HG03159 (cell line): ENCODE measurements around the gene GGACT.

Experiments used
- ATAC-seq: cut with Tn5 transposase; IDR thresholded peaks from one replicate; pipeline ENCODE4 v1.9.1; 2021; ENCODE audit warnings: mild to moderate bottlenecking, moderate library complexity; ENCODE audit not compliant: unreplicated experiment

Gene GGACT

DNA sequence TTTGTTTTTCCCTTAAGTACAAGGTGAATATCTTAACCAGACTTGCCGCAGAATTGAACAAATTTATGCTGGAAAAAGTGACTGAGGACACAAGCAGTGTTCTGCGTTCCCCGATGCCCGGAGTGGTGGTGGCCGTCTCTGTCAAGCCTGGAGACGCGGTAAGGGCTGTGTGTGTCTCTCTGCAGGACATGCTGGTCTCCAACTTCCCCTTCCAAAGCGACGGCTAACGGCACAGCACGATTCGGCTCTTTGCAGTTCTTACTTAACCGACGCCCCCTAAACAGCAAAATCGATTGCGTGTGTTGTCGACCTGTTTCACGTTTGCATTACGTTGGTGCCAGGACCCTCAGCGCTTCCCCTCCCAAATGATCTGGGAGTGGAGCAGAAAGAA is 73.2 kb downstream of the GGACT start:
- no peak for ATAC-seq

DNA sequence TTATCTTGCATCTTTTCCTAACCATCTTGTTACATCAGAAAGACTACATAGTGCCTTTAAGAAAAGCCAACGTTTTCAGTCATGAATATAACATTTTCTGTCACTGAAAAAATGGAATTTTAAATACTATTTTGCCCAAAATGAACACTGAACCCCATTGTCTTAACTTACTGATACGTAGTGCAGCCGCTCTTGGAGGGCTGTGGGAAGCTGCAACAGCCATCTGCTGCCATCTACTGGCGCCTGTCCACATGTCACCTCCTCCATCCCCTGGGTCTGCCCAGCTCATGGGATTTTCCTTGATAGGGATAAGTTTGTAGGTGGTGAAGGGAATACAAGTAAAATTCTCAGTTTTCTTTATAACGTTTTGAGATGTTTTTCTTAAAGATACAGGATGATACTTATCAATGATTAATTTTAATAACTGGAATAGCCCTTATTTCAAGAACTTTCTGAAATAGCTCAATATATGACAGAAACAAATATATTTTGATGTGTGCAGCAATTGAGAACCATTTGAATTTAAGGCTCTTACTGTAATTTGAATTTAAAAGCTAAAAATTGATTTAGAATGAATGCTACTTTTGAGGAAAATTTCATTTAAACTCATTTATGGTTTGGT is 73.7 kb downstream of the GGACT start:
- peak; percentile 96 for ATAC-seq

DNA sequence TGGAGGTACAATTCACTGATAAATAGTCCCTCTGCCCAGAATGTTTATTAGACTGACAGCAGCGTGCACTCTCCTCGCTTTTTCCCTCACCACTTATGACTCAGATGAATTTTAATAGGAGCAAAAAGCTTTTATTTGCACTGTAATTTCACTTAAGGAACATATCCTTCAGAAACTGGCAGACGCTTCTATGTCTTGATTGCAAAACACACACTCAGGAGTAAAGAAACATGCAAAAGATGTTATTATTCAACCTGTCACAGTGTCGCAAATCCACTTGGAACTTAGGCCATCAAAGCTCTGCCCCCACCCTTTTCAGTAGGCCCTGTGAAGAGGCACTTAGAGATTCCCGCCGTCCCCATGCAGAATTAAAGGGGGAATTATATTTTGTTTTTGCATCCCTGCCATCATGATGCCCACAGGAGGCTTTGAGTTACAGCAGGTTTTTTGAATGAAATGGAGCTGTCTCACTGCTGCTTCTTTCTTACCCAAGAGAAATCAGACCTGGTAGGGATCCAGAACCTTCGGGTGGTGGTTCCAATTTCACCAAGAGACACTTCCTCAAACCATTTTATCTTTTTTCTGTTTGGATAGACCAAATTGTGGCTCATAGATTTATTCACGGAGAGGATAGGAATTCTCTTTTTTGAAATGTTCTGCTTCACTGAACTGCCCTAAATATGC is 74.5 kb downstream of the GGACT start:
- ATAC-seq, result no peak

DNA sequence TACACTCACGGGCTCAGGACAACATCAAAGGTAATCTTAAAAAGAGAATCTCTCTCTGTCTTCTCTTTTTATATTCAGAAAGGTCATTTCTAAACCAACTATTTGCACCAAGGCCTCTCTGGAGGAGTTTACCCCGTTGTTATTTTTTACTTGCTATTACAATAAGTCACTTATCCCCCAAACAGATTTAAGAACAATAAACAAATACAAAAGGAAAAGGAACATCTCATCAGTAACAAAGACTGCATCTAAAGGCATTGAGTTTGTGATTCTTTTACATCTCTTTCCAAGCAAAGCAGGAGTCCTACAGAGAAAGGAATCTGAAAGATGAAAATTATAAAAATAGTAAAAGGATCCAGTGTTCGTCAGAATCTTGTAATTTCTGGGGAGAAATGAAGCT is 75.4 kb downstream of the GGACT start:
- ATAC-seq, result no peak

DNA sequence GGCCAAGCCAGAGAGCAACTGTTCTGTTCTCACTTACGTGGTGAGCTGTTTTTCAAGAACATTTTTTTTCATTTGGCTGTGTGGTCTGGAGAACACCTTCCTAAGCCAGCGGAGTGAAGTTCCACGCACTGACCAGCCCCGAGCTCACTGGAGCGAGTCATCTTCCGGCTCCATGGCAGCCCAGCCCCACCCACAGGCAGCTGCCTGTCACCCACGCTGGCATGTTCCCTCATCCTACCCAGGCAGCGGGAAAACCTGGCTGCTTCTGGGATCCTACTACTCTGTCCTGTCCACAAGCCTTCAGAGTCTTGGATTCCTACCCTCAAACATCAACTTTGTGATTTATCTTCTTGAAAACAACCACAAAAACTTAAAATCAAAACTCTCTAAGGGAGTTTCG is 76.2 kb downstream of the GGACT start:
- no peak for ATAC-seq

DNA sequence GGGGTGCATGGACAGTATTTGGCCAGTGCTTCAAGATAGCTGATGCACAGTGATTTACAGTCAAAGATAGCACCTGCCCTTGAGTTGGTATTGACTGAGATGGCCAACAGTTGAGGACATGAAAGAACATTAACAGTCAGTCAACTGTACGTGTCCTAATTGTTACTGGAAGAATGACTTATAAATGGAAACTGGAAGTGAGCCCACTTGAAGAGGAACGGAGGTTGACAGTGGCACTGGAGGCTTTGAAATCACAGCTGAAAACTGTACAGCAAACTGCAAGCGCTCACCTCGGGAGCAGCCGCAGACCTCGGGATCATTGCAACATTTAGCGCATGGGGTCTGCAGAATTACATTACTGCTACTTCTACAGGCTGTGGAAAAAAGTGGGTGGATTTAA is 77.1 kb downstream of the GGACT start:
- ATAC-seq, result no peak

DNA sequence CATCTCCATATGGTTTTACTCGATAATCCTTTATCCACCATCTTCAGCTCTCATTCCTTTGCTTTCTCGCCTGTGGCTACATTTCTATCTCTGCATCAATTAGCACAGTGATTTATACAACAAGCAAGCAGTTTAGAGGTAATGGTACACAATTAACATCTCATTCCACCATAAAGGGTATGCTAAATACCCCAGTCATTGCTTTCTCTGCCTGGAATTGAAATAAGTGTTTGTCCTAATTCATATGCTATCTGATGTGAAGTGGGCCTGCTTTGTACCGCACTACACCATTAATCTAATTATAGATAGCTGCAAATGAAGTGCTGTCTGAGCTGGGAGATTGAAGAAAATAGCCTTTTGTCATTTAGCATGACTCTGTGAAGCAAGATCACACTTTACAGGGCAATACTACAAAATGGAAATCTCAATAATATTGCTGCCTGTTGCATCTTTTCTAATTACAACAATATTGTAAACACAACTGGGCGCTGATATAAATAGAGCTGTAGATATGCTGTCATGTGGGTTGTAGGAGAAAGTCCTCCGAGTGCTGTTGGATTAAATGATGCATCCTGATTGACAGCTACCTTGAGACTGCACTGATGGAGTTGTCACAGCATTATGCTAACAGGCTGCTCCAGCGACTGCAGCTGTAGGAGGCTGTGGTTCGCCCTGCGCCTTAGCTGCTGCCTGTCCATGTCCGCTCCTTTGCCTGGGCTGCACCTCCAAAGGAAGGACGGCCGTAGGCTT is 78.2 kb downstream of the GGACT start:
- ATAC-seq, result no peak

DNA sequence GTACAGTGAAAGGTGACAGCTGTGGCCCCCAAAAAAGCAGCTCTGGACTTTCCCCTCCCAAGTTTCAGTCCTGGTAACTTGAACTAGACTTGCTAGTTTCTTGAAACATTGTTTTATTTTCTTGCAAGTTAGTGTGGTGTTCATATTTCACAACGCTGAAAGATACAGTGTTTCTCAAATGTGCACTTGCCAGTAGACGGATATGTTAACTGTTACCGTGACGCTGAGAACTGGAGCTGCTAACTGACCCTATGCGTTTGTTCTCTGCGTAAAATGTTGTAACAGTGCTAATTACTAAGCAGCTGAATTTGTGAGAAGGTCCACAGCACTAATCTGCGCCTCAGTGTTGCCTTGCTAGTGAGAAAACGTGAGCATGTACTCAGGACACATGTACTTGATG is 79.6 kb downstream of the GGACT start:
- ATAC-seq, result no peak

DNA sequence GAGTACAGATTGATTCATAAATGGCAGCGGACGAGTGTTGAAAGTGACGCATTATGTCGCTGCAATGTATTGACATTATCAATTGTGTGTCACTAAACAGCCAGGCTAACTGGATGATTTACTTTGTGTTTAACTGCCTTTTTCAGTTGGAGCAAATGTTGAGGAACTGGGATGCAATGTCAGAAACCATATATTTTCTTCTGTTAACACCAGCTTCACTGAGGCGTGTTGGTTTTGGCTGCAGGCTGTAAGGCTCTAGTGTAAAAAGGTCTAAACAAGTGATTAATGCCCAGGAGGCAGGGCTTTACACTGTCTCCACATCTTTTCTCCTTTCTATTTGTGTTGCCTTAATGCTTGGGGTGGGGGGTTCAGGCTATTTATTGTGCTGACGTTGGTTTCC is 80.1 kb downstream of the GGACT start:
- ATAC-seq, result no peak

DNA sequence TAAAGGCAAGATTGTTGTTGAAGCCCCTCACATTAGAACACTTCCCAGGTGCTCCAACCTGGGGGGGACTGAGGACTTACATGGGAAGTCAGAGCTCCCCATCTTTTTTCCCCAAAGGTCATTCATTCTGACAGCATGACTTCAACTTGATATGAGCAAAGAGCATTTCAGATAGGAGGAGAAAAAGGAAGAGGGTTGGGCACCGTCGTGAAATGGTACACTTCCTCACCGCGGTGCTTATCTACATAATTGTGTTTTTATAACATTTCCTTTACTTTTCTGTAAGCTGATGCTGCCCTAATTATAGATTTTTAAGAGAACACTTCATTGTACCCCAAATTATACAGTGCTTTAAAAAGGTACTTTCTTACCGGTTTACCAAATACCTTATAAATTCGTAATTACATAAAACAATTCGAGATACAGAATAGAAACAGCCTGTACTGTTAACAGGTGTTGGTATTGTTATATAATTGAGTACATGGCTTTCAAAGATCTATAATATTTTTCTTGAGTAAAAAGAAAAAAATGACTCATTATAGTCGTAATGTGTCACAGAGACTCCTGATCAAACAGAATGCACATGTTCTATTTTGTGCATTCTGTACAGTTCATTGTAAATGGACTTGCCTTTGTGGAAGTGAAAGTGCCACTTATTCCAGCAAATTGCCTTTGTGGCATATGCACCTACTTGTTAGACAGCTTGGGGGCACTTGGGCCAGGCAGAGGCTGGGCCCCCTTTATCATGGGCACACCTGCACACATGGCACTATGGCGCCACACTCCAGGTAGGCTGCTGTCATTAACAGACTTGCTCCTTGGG is 81.8 kb downstream of the GGACT start:
- ATAC-seq, result no peak

DNA sequence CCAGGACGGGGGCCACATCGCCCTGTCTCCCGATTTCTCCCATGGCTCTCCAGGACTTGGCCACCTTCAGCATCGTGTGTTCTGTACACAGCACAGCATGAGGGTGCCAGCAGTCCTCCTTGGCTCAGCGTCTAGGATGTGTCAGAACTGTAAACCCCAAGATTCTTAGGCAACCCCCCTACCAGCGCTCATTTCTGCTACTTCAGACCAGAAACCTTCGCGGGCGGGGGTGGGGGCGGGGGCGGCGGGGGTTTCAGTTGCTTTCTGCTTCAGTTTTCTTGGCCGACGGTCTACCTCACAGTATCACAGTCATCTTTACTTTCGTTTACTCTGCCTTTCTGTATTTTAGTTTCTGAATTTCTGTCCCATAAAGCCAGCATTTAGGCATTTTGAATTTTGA is 82.4 kb downstream of the GGACT start:
- ATAC-seq, result peak; percentile 71

DNA sequence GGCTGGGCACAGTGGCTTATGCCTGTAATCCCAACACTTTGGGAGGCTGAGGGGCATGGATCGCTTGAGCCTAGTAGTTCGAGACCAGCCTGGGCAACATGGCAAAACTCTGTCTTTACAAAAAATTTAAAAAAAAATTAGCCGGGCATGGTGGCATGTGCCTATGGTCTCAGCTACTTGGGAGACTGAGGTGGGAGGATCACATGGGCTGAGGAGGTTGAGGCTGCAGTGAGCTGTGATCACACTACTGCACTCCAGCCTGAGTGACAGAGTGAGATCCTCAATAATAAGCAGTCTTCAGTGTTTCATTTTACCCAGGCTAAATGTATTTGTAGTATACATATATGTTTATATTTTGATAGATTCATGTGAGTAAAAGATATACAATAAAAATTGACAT is 85.0 kb downstream of the GGACT start:
- no peak for ATAC-seq

DNA sequence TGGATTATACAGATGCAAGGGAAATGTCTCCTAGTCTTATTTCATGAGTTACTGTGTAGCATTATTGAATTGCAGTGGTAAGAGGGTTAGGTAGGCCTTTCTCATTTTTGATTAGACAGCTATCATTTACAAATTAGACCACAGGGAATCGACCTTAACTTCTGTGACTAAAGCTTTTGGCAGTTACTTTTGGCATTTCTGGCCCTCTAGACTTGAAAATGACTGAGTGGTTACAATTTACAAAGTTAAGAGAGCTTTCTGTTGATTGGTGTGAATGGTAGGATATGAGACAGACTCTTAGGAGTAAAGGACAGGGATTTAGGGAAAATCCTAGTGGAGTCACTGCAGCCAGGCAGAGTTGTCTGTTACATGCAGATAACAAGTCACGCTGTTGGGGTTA is 86.1 kb downstream of the GGACT start:
- no peak for ATAC-seq

DNA sequence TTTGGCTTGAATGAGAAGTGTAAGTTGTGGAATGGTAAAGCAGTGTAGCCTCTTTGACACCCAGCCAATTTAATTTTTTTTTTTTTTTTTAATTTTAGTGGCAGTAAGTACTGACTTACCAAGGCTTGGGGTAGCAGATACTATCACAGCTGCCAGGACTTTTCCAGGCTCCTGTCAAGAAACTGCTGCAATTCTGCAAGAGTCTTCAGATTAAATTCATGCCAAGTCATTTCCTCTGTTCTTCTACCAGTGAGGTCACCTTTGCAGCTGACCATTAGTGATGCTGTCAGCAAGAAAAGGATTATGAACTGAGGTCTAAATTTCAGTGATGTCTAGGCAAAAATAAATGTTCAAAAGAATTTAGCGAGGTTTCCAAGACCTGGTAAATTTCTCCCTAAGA is 91.2 kb downstream of the GGACT start:
- ATAC-seq, result no peak

DNA sequence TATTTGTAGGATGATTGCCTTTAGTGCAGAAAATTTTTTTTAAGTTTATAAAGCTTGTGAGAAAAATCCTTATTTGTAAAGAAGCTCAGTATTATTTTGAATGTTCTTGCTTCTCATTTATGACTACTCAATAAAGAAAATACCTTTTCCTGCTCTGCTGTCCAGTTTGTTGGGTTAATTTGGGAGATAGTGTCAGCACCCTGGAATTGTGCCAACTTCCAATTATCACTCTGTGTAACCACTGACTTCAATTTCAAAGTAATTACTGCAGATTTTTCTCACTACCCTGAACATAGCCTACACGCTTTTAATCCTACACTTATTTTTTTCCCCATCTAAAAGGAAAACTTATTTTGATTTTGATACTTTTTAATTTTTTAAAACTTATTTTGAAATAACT is 93.1 kb downstream of the GGACT start:
- ATAC-seq, result no peak

DNA sequence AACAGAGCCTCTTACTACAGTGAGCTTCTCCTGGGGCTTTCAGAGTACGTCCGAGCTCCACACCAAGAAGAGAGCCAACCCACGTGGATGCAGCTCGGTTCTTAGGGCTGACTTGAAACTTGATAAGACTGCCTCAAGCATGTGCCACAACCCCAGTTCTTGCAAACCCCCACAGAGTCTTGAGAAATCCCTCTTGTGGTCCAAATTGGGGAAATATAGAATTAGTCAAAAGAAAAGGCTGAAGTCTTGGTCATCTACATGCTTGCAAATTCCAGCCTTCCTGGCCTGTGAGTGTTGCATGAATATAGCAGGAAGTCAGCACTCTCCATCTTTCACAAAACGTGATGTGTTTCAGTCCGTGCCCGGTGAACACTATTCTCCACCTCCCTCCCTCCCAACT is 95.2 kb downstream of the GGACT start:
- no peak for ATAC-seq

DNA sequence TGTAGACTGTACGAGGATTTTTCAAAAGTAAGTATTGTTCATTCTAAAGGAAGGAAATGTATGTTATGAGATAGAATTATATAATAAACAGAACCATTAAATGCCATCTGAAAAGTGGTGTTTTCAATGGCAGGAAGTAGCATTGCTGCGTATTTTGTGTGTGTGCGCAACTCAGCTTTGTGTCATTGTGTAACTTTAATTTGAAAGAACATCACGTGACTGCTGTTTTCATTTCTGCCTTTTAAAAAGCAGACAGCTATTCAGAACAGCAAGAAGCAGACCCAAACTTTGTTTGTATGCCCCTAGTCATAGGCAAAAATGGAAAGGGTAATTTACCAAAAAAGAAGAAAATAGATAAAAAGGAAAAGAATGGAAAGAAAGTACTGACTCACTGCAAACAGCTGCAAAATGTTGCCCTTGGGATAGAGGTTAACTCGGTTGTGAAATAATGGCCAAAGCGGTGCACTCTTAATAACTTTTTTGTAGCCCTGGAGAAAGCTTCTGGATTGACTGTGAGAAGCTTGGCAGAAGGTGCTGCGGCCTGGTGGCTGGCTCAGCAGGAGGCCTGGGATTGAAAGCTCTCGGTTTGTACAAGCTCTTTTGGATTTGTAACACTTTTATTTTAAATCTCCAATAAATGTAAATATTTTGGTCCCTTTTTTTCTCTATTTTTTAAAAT is 97.3 kb downstream of the GGACT start:
- no peak for ATAC-seq

DNA sequence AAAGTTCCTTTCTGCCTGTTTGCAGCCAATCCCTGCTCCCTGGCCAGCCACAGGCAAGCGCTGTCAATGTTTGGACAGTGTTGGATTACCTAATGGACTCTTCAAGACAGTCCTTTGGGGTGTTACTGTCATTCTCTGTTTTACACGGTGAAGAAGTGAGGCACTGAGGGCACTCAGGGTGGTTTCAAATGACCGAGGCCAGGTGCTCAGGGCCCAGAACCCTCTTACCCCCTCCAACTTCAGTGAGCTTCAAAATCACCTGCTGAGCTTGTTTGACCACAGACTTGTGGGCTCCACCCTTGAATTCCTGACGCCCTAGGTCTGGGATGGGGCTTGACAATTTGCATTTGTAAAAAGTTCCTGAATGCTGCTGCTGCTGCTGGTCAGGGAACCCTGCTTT is 97.9 kb downstream of the GGACT start:
- no peak for ATAC-seq

DNA sequence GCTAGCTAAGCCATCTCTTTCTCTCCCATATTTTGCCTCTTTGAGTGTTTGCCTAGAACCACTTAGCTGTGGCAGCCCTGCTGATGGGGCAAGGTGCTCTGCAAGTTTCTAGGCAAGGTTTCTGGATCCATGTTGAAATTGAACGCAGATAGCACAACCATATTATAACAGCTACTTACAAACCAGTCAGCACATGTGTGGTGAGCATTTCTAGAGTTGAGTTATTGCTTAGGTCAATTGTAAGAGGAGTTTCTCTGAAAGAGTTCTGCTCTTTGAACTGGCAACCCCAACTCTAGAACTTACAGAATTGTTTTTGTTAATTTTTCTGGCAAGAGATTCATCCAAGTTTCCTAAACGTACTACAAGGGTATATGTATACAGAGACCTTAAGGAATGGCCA is 103.3 kb downstream of the GGACT start:
- ATAC-seq, result no peak

DNA sequence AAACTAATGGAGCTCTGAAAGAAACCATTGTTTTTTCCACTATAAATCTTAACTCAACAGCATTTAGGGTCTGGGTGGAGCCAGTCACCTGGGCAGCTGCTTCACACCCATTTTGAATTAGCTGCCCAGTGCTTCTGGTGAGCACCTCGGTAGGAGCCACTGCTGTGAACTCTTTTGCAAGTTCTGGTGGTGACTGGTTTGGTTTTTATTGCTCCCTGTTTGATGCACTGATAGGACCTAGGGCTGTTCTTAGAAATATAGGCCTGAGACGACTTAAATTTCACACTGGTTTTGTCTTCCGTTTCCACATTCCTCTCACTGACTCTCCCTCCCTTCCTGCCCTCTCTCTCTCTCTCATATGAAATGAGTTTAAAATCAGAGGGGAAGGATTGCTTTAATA is 103.9 kb downstream of the GGACT start:
- no peak for ATAC-seq

DNA sequence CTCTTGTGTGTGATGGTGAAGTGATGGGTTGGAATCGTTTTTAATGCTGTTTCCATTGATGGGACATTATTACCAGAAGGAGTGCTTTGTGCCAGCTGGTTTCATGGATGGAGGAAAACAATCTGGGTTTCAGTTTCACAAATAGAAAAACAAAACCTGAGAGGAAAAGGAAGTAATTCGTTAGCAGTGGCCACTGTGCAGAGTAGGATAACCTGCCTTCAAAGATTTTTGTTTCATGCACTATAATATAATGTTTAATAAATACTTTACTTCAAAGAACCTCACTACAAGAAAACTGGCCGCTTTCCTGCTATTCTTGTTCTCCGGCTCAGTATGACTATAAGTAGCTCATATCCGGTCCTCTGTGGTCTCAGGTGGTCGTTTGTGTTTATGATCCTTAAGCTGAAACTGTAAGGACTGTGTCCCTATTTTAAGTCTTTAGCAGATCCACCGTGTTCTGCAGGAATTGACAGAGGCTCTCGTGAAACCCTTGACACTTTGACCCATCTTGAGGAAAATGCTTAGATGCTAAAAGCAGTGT is 104.7 kb downstream of the GGACT start:
- no peak for ATAC-seq
